GM12891 (cell line): Measurements from ENCODE around the gene UFSP1.

Experiments used
- POLR2A ChIP-seq: IDR thresholded peaks from 2 replicates; pipeline ENCODE4 v1.6.1; 2011; ENCODE audit warnings: low read depth, low read length, control low read depth
- POLR2AphosphoS5 ChIP-seq: IDR thresholded peaks from 2 replicates; pipeline ENCODE4 v1.6.1; 2011; ENCODE audit warnings: low read depth, low read length, control low read depth
- POU2F2 ChIP-seq: IDR thresholded peaks from 2 replicates; pipeline ENCODE4 v1.6.1; 2011; ENCODE audit warnings: low read depth, mild to moderate bottlenecking, control low read depth, low read length, moderate library complexity
- SPI1 ChIP-seq: IDR thresholded peaks from 2 replicates; pipeline ENCODE4 v1.6.1; 2011; ENCODE audit warnings: low read depth, low read length, control low read depth
- TAF1 ChIP-seq: IDR thresholded peaks from 2 replicates; pipeline ENCODE4 v1.6.1; 2011; ENCODE audit warnings: low read depth, low read length, control low read depth

GRCh38 chr7:100881136-100881535, 8.4 kb downstream of the UFSP1 start:
- TF ChIP-seq POLR2A (no peak), POLR2AphosphoS5 (no peak), SPI1 (no peak), TAF1 (no peak), POU2F2 (no peak)
